Measurements from ENCODE around the gene GRK7. TPM values are rescaled to one million over a fixed set of nuclear protein-coding genes. Genes with fewer than 3 reads are reported as not detected.

The GRK7 gene
- total and polyA plus RNA-seq, 2 of the 4 experiments (the other 2 are of a cell fraction): not detected

DNA sequence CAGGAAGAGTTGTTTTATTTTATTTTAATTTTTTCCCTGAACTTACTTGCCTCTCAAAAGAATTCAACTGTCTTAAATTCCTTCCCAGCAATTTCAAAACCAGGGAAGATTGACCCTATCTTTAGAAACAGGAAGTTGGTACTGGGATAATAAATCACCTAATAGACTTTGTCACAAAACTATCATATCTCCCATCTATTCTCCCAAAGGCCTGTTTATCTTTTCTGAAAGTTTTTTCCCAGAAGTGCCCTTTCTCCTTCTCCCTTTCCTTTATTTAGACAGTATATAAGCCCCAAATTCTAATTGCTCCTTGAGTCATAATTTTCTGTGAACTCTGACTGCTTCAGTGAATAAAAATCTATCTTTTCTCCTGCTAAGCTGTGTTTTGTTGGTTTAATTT lies 28.0 kb upstream of the GRK7 start:
- Histone ChIP-seq H3K4me1 (ENCODE audit: control insufficient read depth, insufficient read depth, low read length) (peaks cover 3% of the 10 kb centered on the region; the same call in 1 of the 2 replicates), H3K9ac (ENCODE audit: low read depth, low read length) (no peak overlapping the region), H3K79me1 (ENCODE audit: low read depth in 1 of 2, low read length in 2 of 2) (peaks cover 0 to 8% of the 10 kb centered on the region in 2 experiments; a peak in 3 of 4 replicates), H3K9me3 (ENCODE audit: control insufficient read depth, insufficient read depth, low read length) (no peaks in the 10 kb centered on the region), H3K4ac (ENCODE audit: low read depth, low read length) (no peak overlapping the region), H3K4me2 (ENCODE audit: low read depth, low read length) (no peak overlapping the region), H3K27ac (ENCODE audit: insufficient read depth, low read length) (no peak overlapping the region), H4K5ac (ENCODE audit: low read depth, low read length) (no peak overlapping the region), H2BK120ac (ENCODE audit: low read depth, low read length) (no peak overlapping the region), H2BK5ac (ENCODE audit: low read depth, low read length, poor library complexity, severe bottlenecking) (no peak overlapping the region), H3K14ac (replicated peaks; ENCODE audit: low read depth, low read length) (no peak overlapping the region), H4K91ac (ENCODE audit: insufficient read depth, low read depth, low read length) (no peak overlapping the region), H2BK20ac (ENCODE audit: low read depth, low read length) (no peak overlapping the region), H3K23ac (ENCODE audit: low read depth, low read length) (no peak overlapping the region), H4K20me1 (ENCODE audit: insufficient read depth, low read length) (no peaks in the 10 kb centered on the region), H2AK9ac (replicated peaks; ENCODE audit: low read depth, low read length, poor library complexity) (no peak overlapping the region), H3K56ac (ENCODE audit: extremely low read depth, insufficient read depth, low read length) (no peak overlapping the region), H3K18ac (ENCODE audit: low read depth, low read length) (no peak overlapping the region), H3K27me3 (ENCODE audit: control insufficient read depth, insufficient read depth, low read length) (no peaks in the 10 kb centered on the region), H4K8ac (ENCODE audit: low read depth in 2 of 2, low read length in 2 of 2) (no peak overlapping the region), H2BK15ac (ENCODE audit: low read depth, low read length) (no peak overlapping the region), H3K9me1 (ENCODE audit: insufficient read depth, low read length) (peaks cover 4% of the 10 kb centered on the region; the same call in 1 of the 2 replicates), H2AK5ac (ENCODE audit: low read depth, low read length) (no peak overlapping the region), H2AFZ (replicated peaks; ENCODE audit: low read length, poor library complexity) (no peak overlapping the region), H3K4me3 (ENCODE audit: insufficient read depth, low read depth, low read length) (no peak overlapping the region), H3K36me3 (ENCODE audit: control insufficient read depth, insufficient read depth, low read length) (no peaks in the 10 kb centered on the region)
- BruUV-seq (replicated peaks): no TSS peak
- dilution Hi-C loops (cut with HindIII; ENCODE audit: low sequenced_read_pairs, unreplicated experiment) (no loop called here), in situ Hi-C loops (cut with MboI; ENCODE audit: low sequenced_read_pairs) (no loop called here), intact Hi-C loops (cut with micrococcal nuclease) (loop anchor here (5.0 to 10.0 kb wide), 3 partner anchors 88 to 270 kb away; no protein-coding TSS in a partner anchor)
- DNase-seq (no peak), ATAC-seq (ENCODE audit: low read depth) (no peak)
- CTCF ChIA-PET: interaction anchor here (1.0 kb wide), 1 partner anchor 142 kb away, joined by 3 read pairs; no protein-coding TSS in a partner anchor
- POLR2A ChIA-PET (ENCODE audit: unreplicated experiment): no interaction called here
- no peak for TF ChIP-seq CHD1 (IDR thresholded peaks at IDR 0.05; ENCODE audit: low read depth, low read length)
- no peak for TF ChIP-seq MAZ (IDR thresholded peaks at IDR 0.05; ENCODE audit: borderline replicate concordance, low read depth, low read length)

All from IMR-90 (cell line).